Pancreas (tissue), 10 donors: ENCODE data around the gene ARL10. TPM values are rescaled to one million over a fixed set of nuclear protein-coding genes. Genes with fewer than 3 reads are reported as not detected.

Experiments
- ATAC-seq, 4 donors: fragments of 200-7000 bp; cut with Tn5 transposase; one replicate each; pipeline versions ENCODE4 v1.8.0 to v1.9.1; 2020; ENCODE audit warnings: mild to moderate bottlenecking in 4 of 4, moderate library complexity in 4 of 4
- DNase-seq, 6 donors: peaks; one replicate each; pipeline ENCODE4 v3.0.0-alpha.2; 2020
- FAIRE-seq: peaks from 2 replicates; lab custom pipeline; 2012; peaks lifted over from hg19 to GRCh38; lab: Jason Lieb, UNC
- H3K27ac ChIP-seq, 4 donors: fragments of 200-600 bp; sonication (generic); 1 replicate in 3 of 4; 2 replicates in 1 of 4; pipeline versions ENCODE4 v1.5.0 to v1.8.0; 2020
- H3K27me3 ChIP-seq, 4 donors: fragments of 200-600 bp; one replicate each; pipeline ENCODE4 v1.8.0; 2021
- H3K36me3 ChIP-seq, 3 donors: fragments of 200-600 bp; sonication (generic) in 1 of 3; one replicate each; pipeline versions ENCODE4 v1.5.0 to v1.8.0; 2020 to 2021
- H3K4me1 ChIP-seq, 3 donors: fragments of 200-600 bp; one replicate each; pipeline ENCODE4 v1.8.0; 2021
- H3K4me3 ChIP-seq, 4 donors: fragments of 200-600 bp; sonication (generic) in 2 of 4; one replicate each; pipeline versions ENCODE4 v1.5.0 to v1.8.0; 2020 to 2021
- H3K9me3 ChIP-seq, 4 donors: fragments of 200-600 bp; one replicate each; pipeline ENCODE4 v1.8.0; 2021
- WGBS, 2 donors: extraction: QIAGEN DNeasy Blood & Tissue Kit; methylation state at CpG; one replicate each; pipeline ENCODE4 v1.1.7; 2013; 5-methylcytosine and 5-hydroxymethylcytosine counted together
- intact Hi-C, 3 donors: fragments of 100-400 bp; cut with DNase I; formaldehyde crosslinking; loops; one replicate each; pipeline versions ENCODE4 v1.11.1 to v1.14.2; 2022
- polyA plus RNA-seq, 2 donors: library from polyadenylated mRNA; stranded (reverse); fragments of 200-250 nt; gene quantifications; one replicate each; pipeline ENCODE4 v1.2.3, GENCODE V29; 2013
- total RNA-seq, 6 donors: library from RNA; stranded (reverse); fragmentation: NEBNext Ultra II Directional in 4 of 6; extraction: Animal tissue kit (Norgen Biotek cat#: 25700) in 4 of 6; gene quantifications; one replicate each; pipeline versions ENCODE4 v1.2.1 to v1.2.4, GENCODE V29; 2021 to 2023
- TF ChIP-seq, protein P1 (sequence below), 4 donors: fragments of 200-600 bp; sonication (generic) in 3 of 4; IDR thresholded peaks; one replicate each; pipeline versions ENCODE4 v1.5.0 to v1.8.0; 2021; ENCODE audit warnings: antibody characterized with exemption in 4 of 4
- donor health status: healthy with polysubstance abuse.
- donor health status: DM: no; HTN: no; CAD: no; lungs with moderate emphysema.
- donor health status: DM: no; HTN: no; CAD: no.
- donor health status: control.
- donor health status: control.
- donor health status: Bipolar disorder and iron deficiency.
- donor health status: DM: yes; HTN: yes; CAD: no.
- donor health status: DM: no; HTN: no; CAD: no.
- donor health status: DM: no; HTN: no; CAD: no.
- donor health status: DM: yes; HTN: yes; CAD: no.

The ARL10 gene
- total and polyA plus RNA-seq, 8 donors = 0.95 to 5.3 (median 2.4) TPM

DNA sequence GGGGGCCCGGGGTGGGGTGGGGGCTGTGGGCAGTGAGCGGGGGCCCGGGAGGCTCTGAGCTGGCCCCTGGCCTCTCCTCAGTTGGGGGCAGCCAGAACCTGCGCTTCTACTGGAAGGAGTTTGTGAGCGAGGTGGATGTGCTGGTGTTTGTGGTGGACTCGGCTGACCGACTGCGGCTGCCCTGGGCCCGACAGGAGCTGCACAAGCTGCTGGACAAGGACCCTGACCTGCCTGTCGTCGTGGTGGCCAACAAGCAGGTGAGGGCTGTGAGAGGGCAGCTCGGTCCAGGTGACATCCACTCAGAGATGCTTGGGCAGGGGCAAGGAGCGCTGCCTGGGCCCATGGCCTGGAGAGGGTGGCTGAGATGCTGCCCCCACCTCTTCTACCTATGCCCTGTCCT, 3.4 kb downstream of the ARL10 start:
- TF ChIP-seq, protein P1, sequence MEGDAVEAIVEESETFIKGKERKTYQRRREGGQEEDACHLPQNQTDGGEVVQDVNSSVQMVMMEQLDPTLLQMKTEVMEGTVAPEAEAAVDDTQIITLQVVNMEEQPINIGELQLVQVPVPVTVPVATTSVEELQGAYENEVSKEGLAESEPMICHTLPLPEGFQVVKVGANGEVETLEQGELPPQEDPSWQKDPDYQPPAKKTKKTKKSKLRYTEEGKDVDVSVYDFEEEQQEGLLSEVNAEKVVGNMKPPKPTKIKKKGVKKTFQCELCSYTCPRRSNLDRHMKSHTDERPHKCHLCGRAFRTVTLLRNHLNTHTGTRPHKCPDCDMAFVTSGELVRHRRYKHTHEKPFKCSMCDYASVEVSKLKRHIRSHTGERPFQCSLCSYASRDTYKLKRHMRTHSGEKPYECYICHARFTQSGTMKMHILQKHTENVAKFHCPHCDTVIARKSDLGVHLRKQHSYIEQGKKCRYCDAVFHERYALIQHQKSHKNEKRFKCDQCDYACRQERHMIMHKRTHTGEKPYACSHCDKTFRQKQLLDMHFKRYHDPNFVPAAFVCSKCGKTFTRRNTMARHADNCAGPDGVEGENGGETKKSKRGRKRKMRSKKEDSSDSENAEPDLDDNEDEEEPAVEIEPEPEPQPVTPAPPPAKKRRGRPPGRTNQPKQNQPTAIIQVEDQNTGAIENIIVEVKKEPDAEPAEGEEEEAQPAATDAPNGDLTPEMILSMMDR (IDR thresholded peaks at IDR 0.05) = no peak

DNA sequence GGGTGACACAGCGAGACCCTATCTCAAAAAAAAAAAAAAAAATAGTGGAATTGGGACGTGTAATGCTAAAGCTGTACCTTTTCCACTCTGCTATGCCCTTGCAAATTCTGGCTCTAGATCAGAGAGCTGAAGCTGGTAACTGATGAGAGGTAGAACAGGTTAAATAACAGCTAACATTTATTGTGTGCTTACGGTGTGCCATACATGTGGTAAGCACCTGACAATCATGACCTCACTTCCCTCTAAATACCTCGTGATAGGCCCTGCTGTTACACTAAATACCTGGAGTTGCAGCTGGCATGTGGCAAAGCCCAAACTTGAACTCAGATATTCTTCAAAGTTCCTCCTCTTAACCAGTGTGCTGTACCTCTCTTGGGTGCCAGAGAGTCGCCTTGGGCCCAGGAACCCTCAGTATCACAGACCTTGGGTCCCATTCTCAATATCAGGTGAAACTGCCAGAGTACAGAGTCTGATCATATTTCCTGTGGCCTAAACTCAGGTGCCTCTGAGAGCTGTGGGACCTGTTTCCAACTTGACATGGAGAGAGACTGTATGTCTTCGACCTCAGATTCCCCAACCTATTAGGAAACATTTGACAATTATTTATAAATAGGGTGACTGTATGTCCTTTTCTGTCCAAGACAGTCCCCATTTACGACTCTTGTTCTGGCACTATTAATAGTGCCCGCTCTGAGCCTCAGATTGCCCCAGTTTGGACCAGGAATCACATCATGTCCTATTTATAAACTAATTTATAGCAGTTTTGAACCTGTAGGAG, 4.8 kb downstream of the ARL10 start:
- H3K36me3 ChIP-seq = no peaks in the 10 kb centered on the region
- H3K27me3 ChIP-seq = no peaks in the 10 kb centered on the region
- no peak overlapping the region for H3K4me3 ChIP-seq
- no peak for FAIRE-seq
- no peak for DNase-seq
- TF ChIP-seq, protein P1 (IDR thresholded peaks at IDR 0.05) = no peak
- intact Hi-C loops = no loop called here
- H3K4me1 ChIP-seq = no peaks in the 10 kb centered on the region
- H3K27ac ChIP-seq = no peak overlapping the region
- no peaks in the 10 kb centered on the region for H3K9me3 ChIP-seq
- ATAC-seq = no peak
- WGBS, 2 donors = 78 to 80% methylated on average over 8 of the region's 8 CpGs

More for the DNA sequence above, 3.4 kb downstream of the ARL10 start:
- Histone ChIP-seq H3K36me3 (no peaks in the 10 kb centered on the region), H3K4me3 (no peak overlapping the region), H3K27me3 (no peaks in the 10 kb centered on the region), H3K9me3 (no peaks in the 10 kb centered on the region), H3K4me1 (peaks cover 0 to 3% (median 0%) of the 10 kb centered on the region in 3 donors), H3K27ac (no peak overlapping the region)
- intact Hi-C loops = no loop called here
- no peak for FAIRE-seq
- no peak for DNase-seq
- WGBS, 2 donors = 90 to 93% methylated on average over 10 to 13 of the region's 13 CpGs
- no peak for ATAC-seq

DNA sequence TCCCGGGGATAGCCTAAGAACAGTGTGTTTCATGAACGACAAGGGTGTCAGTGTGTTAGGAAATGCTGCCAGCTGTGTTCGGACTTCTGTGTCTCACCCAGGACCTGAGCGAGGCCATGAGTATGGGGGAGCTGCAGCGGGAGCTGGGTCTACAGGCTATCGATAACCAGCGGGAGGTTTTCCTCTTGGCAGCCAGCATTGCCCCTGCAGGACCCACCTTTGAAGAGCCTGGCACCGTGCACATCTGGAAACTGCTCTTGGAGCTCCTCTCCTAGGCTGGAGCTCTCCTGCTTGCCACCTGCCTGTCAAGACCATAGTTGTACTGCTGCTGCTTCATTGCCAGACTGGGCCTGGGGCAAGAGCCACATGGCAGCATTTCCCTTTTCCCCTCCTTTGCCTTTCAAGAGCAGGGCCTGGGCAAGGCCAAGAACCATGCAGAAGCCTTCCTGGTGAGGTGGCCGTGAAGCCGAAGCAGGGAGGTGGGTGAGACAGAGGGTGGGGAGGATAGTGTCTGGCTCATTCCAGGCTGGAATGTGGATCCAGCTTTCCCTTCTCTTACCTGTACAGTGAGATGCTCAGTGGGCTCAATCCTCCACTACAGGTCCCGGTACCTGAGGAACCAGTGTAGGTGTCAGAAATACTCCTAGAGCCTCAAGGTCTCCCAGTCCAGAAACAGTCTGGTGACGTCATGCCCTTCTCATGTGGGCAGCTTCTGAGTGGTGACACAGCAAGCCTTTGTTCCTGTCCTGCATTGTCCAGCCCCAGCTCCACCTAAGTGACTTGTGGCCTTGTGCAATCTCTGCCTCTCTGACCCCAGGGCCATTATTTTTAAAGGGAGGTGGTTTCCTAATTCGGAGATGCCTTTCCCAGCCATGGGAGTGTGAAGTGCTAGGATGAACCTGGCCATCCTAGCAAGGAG, 6.6 kb downstream of the ARL10 start:
- no peak for FAIRE-seq
- DNase-seq = no peak
- ATAC-seq = peak in 3 of 4 donors; percentile 37 to 84 (median 63)
- Histone ChIP-seq H3K36me3 (no peaks in the 10 kb centered on the region), H3K27me3 (no peaks in the 10 kb centered on the region), H3K9me3 (no peaks in the 10 kb centered on the region), H3K4me3 (no peak overlapping the region), H3K27ac (no peak overlapping the region), H3K4me1 (no peaks in the 10 kb centered on the region)
- TF ChIP-seq, protein P1 (IDR thresholded peaks at IDR 0.05) = no peak
- WGBS, 2 donors = 85 to 94% methylated on average over 13 of the region's 13 CpGs
- intact Hi-C loops = no loop called here

DNA sequence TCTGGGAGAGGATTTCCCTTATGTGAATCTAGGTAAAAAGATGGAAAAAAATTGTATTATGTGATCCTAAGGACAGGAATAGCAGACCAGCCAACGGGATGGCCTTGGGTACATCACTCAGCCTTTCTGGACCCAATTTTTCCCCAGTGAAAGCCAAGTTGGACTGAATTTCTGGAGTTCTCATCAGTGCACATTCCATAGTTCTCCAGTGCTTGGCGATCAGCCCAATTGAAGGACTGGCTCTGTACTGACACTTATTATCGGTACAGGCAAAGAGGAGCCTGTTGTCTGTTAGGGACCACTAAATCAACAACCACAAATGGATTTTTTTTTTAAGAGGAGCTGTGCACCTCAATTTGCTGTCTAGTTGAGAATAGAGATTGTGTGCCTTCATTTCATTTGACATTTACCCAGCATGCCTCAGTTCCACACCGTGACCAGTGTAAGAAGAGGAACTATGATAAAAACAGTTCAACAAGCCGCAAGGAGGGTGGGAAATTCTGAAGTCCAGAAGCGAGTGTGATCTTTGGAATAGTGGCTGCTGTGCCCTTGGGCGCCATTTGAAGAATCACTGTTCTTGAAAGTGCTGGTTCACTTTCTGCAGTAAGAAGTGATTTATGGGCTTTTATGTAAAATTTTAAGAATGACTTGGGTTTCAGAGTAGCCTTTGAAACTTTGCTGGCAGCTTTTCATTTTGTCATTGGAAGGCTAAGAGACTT, 8.0 kb downstream of the ARL10 start:
- no peaks in the 10 kb centered on the region for H3K9me3 ChIP-seq
- H3K27ac ChIP-seq = no peak overlapping the region
- no peak for FAIRE-seq
- 73 to 83% methylated on average over 7 of the region's 7 CpGs for WGBS, 2 donors
- H3K27me3 ChIP-seq = no peaks in the 10 kb centered on the region
- DNase-seq = no peak
- no peak overlapping the region for H3K4me3 ChIP-seq
- H3K36me3 ChIP-seq = no peaks in the 10 kb centered on the region
- TF ChIP-seq, protein P1 (IDR thresholded peaks at IDR 0.05) = no peak
- peak in 1 of 4 donors; percentile 24 for ATAC-seq
- no peaks in the 10 kb centered on the region for H3K4me1 ChIP-seq
- intact Hi-C loops = no loop called here
